CD4-positive, alpha-beta T cell (primary cell): ENCODE results near the gene NBPF6. TPM values are rescaled to one million over a fixed set of nuclear protein-coding genes. Genes with fewer than 3 reads are reported as not detected.

Experiments
- total RNA-seq, 174 experiments: library from RNA in 2 of 174; stranded (reverse) in 2 of 174; gene quantifications; one replicate each; pipeline ENCODE4 v1.2.3 and lab custom pipeline; 2021 to 2026

The NBPF6 gene
- total RNA-seq, 2 experiments from 2014 or later: not detected

Other genes starting within 250 kb of the NBPF6 start
- gene SLC25A24, start 250.0 kb upstream of the NBPF6 start, total RNA-seq: 1 to 10 TPM; 4.9 to 5.5 TPM
- under 1 TPM in 1 of 2 experiments, not detected in 1; 0.11 TPM for gene NBPF4, start 206.3 kb upstream of the NBPF6 start, total RNA-seq
- 10 to 100 TPM; 11.6 to 12.2 TPM for gene EEIG2, start 109.8 kb downstream of the NBPF6 start, total RNA-seq
- gene HENMT1, start 210.8 kb downstream of the NBPF6 start, total RNA-seq: 1 to 10 TPM; 6.3 to 8.2 TPM
- 100 to 1,000 TPM; 114 to 120 TPM for gene PRPF38B, start 242.0 kb downstream of the NBPF6 start, total RNA-seq